Iris pigment epithelial cell (primary cell): ENCODE results near the gene RASAL3.
A peak's percentile ranks its signal among the peaks of the same experiment; 100 is the strongest.
"Not testable (repeated sequence)": the region's sequence is repeated elsewhere in the genome, so short reads cannot be mapped to it uniquely, and the experiment has no call there.

ENCODE experiments used
- DNase-seq: peaks from one replicate; pipeline ENCODE4 v3.0.0-alpha.2; 2011; ENCODE audit warnings: low read depth

The RASAL3 gene

DNA sequence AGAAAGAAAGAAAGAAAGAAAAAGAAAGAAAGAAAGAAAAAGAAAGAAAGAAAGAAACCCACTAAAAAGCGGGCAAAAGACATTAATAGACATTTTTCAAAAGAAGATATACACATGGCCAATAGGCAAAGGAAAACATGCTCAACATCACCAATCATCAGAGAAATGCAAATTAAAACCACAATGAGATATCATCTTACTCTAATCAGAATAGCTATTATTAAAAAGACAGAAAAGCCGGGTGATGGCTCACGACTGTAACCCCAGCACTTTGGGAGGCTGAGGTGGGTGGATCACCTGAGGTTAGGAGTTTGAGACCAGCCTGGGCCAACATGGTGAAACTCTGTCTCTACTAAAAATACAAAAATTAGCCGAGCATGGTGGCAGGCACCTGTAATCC is 9.5 kb upstream of the RASAL3 start:
- DNase-seq = not testable (repeated sequence)

DNA sequence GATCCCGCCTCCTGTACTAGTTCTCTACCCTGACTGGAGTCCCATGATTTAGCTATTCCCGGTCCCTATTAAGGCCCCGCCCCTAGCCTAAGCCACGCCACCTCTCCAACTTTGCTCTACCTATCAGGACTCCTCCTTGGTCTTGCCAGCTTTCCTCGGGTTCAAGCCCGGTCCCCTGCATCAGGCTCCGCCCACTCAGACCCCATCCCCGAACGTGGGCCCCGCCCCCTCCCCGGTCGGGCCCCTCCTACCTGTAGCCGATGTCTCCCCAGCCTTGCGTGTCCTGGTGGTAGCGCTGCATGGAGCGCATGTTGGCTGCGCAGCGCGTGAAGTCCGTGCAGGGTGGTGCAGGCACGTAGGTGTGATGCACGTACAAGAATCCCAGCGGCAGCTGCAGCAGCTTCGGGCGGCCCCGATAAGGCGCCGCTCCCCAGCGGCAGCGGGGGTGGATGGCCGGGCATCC is 7.3 kb upstream of the RASAL3 start:
- no peak for DNase-seq

DNA sequence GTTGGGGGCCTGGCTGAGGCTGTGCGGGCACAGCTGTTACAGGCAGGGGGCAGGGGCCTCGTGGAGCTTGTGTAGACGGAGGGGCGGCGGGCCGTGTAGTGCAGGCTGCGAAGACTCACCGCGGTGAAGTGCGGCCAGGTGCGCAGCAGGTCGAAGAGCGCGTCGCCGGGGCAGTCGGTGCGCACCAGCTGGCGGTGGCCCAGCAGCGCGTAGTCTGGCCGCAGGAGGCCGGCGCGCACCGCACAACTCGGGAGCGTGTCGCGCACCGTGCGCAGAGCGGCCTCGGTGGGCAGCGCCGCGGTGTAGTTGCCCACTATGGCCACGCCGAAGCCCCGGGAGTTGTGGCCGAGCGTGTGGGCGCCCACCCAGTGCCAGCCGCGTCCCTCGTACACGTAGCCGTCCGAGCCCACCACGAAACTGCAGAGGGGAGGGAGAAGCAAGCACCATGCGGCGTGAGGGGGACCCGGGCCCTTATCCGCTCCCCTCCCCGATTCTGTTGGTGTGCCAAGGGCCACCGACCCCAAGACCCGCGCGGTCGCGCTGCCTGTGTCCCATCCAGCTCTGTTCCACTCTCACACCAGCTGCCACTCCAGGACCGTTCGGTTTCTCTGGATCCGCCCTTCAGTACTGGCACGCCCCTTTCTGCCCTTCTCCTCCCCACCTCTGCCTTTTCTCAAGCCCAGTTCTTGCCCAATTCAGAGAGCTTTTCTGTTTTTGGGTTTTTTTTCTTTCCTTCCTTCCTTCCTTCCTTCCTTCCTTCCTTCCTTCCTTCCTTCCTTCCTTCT is 5.4 kb upstream of the RASAL3 start:
- peak; percentile 38 for DNase-seq

DNA sequence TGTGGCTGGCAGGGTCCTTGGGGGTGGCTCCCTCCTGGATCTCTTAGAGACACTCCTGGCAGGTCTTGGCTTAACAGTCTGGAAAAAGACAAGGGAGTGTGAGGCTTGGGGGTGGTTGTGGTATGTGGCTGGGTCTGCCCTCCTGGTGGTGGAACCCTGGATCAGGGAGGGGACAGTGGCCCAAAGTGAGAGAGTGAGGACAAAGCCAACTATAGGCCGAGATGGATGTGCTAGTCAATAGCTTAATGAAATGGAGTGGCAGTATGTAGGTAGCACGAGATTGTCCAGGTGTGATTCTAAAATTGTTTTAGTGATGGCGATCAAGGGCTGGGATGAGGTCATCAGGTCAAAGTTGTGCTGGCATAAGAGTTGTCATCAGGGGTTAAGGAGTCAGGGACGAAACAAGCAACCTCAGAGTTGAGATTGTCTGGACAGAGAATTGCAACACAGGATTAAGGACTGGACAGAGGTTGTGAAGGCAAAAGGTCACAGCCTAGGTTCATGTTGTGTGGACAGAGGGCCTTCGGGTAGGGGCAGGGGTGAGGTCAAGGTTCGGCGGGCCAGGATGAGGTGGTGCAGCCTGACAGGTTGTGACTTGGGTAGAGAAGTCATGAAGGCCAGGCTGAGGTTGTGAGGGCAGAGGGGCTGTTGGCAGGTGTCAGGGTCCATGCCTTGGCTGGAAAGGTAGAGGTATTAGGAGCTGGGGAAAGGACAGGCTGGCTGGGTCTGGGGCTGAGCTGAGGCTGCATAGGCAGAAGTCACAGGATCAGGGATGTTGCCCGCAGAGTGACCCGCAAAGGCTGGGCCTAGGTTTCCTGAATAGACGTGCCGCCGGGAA is 4.5 kb upstream of the RASAL3 start:
- DNase-seq = no peak

DNA sequence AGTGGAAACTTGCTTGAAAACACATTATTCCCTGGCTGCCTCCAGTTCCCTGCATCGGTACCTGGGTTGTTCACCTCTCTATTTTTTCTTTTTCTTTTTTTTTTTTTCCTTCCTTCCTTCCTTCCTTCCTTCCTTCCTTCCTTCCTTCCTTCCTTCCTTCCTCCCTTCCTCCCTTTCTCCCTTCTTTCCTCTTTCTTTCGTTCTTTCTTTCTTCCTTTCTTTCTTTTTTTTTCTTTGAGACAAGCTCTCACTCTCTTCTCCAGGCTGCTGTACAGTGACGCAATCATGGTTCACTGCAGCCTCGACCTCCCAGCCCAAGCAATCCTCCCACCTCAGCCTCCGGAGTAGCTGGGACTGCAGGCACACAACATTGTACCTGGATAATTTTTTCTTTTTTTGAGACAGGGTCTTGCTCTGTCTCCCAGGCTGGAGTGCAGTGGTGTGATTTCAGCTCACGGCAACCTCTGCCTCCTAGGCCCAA is 3.4 kb upstream of the RASAL3 start:
- no peak for DNase-seq

DNA sequence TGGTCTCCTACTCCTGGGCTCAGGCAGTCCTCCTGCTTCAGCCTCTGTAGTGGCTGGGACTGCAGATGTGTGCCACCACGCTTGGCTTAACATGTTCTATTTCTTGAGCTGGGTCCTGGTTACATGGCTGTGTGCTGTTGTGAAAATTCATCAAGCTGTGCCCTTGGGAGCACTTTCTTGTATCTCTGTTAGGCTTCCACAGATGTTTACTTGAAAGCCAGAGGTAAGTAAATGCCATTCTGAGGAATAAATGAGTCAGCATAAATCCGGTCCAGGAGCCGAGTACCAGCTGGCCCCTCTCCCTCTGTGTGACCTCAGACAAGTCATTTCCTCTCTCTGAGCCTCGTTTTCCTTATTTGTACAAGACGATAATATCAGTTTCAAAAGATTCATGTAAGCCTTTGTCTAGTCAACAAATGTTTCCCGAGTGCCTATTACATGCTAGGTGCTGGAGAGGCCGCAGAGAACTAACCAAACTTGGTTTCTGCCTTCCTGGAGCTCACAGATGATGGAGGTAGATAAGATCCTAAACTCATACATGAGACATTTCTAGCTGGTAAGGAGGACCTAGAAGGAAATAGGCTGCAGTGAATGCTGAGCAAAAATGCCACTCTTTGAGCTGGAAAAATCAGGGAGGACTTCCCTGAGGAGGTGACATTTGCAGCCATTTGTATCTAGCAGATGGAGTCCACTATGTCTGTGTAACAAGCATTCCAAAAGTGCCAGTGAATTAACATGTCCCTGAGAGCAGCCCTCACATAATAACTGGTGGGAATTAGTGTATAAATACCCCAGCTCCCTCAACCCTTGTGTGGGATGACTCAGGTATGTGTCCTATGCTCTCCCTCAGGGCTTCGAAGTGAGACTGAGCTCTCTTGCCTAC is 2.7 kb upstream of the RASAL3 start:
- peak; percentile 96 for DNase-seq

DNA sequence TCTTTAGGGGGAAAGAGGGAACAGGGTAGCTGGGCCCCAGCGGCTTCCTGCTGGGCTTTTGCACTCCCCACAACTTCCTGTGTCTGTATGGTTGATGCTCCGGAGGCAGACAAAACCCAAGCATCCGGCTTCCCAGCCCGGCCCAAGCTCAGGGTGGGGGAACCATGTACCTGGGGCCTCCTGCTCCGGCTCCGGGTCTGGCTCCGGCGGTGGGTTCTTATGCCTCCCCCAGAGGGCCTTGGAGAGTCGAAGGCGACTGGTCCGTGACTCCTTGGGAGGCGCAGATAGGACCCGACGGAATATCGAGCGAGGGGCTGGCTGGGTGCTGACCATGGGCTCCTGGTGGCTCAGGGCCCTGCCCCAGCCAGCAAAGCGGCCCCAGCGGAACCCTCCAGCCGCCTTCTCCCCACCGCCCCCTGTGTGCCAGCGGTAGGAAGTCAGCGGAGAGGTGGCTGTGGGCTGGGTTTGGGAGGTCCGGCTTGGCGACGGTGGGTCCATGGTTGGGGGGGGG is 428 bp downstream of the RASAL3 start:
- DNase-seq = no peak

DNA sequence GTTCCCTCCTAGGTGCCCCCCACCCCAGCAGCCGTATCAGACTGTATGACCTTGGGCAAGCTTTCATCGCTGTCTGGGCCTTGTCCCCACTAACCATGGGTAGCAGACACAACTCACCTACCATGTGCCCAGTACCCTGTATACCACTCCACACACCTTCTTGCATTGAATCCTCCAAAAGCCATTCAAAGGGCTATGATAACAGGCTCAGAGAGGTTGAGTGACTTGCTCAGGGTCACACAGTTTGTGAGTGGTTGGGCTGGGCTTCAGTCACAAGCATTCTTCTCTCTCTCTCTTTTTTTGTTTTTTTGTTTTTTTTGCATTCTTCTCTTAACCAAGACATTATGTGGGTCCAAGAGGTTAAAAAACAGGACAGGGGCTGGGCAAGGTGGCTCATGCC is 2.6 kb downstream of the RASAL3 start:
- DNase-seq = no peak

DNA sequence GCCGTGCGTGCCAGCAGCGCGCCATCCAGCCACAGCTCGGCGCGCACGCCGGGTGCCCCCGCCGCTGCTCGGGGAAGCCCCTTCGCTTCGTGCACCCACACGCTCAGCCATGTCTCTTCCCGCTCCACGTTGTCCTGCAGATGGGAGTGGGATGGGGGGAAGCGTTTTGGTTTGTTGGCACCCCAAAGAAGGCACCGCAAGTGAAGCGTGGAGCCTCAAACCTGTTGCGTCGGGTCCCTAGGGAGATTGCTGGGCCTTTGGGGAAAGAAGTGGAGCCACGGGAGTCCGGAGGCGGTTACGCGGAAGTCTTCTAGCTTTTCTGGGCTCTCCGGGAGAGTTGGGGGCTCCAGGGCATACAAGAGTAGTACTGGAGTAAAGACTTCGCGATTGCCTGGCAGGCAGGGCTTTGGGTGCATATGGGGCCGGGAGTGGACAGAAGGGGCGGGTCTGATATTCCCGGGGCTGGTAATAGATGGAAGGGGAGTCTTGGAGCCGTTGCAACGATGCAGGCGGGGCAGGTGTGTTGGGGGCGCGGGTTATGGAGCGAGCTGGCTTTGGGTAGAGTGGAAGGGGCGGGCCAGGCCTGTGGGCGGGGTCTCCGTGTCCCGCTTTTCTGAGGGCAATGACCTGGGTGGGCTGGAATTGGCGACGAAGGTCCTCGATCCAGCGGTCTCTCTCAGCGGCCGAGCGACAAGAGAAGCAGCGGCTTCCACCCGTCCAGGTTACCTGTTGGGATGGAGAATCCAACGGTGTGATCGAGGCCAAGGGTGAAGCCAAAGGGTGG is 6.5 kb downstream of the RASAL3 start:
- no peak for DNase-seq

DNA sequence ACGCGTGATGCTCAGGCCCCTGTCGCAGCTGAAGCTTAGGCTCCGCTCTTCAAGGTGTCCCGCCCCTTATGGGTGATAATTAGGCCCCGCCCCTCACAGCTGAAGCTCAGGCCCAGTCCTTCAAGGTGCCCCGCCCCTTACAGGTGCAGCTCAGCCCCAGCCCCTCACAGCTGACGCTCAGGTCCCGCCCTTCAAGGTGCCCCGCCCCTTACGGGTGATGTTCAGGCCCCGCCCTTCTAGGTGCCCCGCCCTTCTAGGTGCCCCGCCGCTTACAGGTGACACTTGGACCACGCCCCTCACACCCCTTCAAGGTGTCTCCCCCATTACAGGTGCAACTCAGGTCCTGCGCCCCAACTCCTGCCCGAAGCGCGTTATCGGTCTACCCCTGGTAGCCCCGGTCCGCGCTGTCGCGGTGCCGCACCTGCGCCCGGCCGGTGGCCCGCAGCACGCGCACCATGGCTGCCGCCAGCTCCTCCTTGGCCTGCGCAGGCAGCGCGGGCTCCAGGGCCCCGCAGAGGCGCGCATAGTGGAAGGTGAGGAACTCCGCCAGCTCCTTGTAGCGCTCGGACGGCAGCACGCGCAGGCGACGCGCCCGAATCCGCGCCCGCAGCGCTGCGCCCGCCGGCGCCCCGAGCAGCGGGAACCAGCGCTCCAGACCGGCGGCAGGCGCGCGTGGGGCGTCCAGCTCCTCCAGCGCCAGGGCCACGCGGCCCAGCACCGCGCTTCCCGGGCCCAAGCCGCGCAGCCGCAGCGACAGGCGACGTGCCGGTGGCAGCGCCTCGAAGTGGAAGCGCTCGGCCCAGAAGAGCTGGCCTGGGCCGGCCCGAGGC is 7.3 kb downstream of the RASAL3 start:
- no peak for DNase-seq

DNA sequence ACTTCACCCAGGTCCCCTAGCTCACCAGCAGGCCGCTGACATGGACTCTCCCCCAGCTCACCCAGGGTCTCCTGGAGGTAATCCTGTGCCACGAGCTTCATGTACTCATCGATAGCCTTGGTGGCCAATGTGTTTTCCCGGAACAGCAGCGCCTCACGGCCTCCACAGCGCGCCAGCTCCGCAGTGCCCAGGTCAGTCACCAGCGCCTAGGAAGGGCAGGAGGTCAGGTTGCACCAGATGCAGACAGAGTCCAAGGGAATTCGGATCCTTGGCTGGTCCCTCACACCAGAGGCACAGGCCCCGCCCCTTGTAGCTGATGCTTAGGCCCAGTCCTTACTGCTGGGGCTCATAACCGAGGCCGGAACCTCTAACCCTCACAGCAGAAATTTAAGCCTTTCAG is 7.9 kb downstream of the RASAL3 start:
- DNase-seq = no peak

DNA sequence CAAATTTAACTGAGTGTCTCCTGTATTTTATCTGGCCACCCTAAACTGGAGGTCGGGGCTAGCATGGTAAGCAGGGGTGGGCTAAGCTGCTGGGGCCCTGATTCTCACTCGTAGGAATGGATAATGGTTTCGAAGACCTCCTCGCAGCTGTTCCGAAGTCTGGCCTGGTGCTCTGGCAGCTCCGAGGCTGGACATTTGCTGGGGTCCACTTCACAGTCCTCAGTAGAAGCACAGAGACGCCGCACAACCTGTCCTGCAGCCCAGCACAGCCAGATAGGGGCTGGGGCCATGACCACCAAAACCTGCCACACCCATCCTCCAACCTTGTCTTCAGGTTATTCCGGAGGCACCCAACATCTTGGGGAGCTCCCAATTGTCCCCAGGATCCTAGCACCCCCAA is 8.3 kb downstream of the RASAL3 start:
- no peak for DNase-seq

DNA sequence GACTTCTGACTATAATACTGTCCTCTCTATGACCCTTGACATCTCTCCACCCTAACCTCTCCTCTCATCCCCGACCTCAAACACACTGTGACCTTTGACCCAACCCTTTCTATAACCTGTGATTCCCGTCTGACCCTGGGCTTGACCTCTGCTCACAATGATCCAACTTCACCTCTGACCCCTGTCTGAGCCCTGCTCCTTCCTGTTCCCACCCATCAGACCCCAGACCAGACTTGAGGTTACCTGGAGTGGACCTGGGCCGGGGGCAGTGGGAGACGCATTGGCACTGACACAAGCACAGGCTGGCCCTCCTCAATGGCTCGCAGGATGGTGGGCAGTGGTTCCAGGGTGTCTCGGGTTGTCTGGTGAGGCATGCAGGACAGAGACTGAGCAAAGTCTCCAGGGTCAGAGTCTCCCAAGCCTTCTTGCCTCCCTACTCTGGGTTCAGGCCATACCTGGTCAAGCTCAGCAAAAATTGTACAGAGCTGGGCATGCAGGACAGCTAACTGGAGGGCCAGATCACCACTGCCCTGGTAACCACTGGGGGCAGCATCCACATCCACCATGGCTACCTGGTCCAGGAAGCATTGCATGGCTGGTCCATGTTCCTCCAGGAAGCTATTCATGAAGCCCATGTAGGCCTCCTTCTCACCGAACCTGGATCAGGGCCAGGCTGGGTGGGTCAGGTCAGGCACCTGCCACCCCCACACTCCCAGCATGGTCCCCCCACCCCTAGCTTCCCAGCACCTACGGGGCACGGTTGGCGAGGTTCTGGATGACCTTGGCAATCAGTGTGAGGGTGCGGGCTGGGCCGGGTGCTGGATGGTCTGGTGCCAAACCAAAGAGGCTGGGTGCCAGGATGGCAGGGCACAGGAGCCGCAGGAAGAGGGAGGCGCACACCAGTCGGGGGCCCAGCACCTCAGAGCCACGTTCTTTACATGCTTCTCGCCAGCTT is 10.2 kb downstream of the RASAL3 start:
- no peak for DNase-seq

DNA sequence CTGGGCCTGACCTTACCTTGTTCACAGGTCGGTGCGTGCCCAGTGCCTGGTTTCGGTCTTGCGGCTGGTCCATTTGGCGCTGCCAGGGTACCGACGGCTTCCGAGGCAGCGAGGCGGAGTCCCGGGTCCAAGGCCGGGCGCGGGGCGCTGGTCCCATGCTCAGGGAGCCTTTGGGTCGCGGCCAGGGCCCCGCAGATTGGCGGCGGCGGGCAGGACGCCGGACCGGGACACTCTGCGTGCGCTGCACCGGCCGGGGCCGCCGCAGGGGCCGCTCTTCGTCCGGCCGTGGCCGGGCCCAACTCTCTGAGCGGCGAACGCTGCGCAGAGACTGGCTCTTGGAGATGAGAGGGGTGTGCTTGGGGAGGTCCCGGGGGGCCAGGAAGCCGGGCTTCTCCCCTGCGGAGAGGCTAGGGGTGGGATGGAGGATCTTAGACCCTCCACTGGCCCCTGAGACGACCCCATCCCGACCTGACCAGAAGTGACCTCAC is 11.2 kb downstream of the RASAL3 start:
- no peak for DNase-seq

DNA sequence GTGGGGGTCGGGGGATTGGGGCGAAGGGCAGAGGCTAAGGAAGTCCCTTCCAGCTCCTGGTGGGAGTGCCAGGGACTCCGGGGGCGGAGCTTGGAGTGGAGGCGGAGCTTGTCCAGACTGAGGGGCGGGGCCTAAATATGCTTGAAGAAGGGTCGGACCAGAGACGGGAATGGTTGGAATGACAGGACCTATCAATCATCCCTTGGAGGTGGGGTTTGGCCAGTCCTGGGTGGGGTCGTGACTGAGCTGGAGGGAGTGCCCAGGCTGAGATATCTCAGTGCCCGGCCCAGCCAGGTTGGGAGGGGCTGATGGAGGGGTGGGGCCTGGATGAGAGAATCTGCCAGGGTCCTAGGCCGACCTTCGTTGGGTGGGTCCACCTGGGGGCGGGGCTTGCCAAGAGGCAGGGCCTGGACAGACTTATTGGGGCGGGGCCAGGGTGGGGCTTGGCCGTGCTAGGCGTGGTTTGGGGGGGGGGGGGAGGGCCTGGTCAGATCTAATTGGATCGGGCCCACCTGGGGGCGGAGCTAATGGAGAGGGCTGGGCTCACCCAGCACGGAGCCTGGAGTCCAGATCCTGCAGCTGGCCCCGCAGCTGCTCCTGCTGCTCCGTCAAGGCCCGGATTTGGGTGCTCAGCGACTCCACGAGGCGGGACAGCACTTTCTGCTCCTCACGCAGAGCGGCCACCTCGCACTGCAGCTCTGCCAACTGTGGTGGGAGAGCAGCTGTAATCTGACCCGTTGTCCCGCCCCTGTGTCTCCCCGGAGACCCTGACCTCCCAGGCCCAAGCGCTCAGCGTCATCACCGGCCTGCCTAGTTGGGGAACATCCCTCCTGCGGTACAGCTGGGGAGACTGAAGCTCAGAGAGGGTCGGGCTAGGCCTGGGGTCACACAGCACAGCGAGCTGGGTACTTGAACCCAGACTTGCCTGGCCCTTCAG is 12.0 kb downstream of the RASAL3 start:
- DNase-seq = peak; percentile 92

DNA sequence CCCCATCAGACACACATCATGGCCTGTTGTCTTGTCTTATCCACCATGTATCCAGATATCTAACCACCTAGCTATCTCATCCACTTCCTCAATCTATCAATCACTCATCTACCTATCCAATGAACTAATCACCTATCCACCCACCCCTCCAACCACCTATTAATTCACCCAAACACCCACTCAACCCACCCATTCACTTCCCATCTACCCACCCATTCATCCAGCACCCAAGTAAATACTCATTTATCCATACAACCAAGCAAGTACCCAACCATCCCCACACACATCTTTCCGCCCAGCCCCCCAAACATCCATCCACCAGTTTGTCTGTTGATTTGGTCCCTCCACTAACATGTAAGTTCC is 13.8 kb downstream of the RASAL3 start:
- DNase-seq = no peak

DNA sequence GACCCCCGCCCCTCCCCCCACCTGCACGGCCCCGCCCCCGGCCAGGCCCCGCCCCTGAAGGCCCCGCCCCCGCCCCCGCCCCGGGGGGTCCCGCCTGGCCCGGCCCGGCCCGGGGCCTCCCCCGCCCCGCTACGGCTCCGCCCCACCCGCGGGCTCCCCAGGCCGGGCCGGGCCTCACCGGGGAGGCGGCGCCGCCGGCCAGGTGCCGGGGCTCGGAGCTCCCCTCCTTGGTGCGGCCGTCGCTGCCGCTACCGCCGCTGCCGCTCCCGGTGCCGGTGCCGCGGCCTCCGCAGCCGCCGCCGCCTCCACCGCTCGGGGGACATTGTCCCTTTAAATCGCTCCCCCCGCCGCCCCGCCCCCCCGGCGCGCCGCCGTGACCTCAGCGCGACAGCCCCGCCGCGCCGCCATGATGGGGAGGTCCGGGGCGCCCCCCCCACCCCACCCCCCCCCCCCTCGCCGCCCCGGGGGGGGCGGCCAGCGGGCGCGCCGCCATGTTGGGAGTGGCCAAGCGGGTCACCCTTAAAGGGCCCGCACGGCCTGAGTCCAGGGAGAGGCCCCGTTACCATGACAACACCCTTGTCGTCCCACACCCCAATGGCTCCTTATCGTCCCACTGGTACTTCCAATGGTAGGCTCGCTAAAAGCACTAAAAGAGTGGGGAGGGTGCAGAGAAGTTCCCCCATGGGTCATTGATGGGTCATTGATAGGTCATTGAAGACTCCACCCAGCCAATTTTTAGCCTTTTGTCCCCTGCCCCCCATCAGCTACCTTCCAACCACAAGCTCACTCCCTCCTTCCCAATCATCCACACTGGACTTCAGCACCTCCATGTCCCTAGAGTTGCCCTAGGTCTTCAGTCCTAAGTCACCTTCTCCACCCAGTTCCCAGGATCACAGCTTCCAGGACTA is 14.5 kb downstream of the RASAL3 start, which contains the start of gene WIZ:
WIZ (minus strand) TSS at position 337 of the 908 bp plus-strand sequence. CDS start 1,649 bp downstream, outside the sequence.
- peak; percentile 72 for DNase-seq
